Astrocyte of the spinal cord (primary cell): Measurements from ENCODE around the gene SPACA4.

Source experiments
- DNase-seq: peaks from one replicate; pipeline ENCODE4 v3.0.0; 2011; ENCODE audit warnings: low read depth, low spot score
- H3K4me3 ChIP-seq: 2 replicates; pipeline ENCODE4 v1.5.1; 2011; ENCODE audit warnings: low read depth, mild to moderate bottlenecking, low read length, moderate library complexity
- CTCF ChIP-seq: IDR thresholded peaks from 2 replicates; pipeline ENCODE4 v1.5.1; 2012; ENCODE audit warnings: low read depth, mild to moderate bottlenecking, low read length, inconsistent platforms
- in situ Hi-C: cut with HindIII; loops from 2 replicates; pipeline ENCODE4 v1.10.0; 2017; ENCODE audit warnings: low sequenced_read_pairs

The SPACA4 gene

GRCh38 chr19:48596679-48597465 lies 9.7 kb upstream of the SPACA4 start:
- no peak overlapping the region for H3K4me3 ChIP-seq
- TF ChIP-seq CTCF: no peak
- in situ Hi-C loops: no loop called here
- no peak for DNase-seq

DNA sequence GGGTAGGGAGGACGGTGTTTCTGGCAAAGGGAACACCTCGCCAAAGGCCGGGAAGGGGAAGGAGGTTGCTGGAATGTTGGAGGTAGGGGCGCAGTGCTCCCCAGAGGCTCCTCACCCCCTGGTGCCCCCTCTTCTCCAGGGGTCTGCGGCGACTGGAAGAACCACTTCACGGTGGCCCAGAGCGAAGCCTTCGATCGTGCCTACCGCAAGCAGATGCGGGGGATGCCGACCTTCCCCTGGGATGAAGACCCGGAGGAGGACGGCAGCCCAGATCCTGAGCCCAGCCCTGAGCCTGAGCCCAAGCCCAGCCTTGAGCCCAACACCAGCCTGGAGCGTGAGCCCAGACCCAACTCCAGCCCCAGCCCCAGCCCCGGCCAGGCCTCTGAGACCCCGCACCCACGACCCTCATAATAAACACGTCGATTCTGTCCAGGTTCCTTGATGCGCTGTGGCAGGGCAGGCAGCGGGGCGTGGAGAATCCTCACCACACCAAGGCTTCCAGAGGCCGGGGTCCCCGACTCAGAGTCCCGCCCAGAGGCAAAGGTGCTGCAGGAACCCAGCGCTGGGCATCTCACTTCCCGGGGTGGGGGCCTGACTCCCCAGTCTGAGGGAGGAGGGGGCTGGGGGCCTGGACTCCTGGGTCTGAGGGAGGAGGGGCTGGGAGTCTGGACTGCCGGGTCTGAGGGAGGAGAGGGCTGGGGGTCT lies 7.4 kb upstream of the SPACA4 start:
- in situ Hi-C loops: no loop called here
- no peak for TF ChIP-seq CTCF
- DNase-seq: no peak
- no peak overlapping the region for H3K4me3 ChIP-seq

DNA sequence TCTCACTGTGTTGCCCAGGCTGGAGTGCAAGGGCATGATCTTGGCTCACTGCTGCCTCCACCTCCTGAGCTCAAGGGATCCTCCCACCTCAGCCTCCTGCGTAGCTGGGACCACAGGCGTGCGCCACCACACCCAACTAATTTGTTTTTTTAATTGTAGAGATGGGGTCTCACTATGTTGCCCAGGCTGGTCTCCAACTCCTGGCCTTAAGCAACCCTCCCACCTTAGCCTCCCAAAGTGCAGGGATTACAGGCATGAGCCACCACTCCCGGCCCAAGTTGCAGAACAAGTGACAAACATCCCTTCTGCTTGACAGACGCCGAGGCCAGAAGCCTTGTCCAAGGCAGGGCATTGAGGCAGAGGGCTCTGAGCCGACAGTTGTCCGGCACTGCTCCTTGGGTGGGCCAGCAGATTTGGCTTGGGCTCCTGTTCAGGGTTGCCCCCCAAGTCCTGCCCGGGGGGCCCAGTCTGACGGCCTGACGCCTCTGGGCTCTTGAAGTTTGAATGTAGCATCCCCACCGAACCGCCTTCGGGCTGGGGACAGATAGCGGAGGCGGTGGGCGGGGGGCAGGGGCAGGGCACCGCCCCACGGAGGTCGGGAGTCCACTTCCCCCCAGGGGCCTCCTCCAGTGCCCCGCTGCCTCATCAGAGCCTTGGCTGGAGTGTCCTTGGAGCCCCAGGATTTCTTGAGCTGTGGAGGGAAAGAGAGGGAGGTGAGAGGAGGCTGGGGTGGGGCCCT lies 5.7 kb upstream of the SPACA4 start:
- TF ChIP-seq CTCF: no peak
- in situ Hi-C loops: no loop called here
- no peak overlapping the region for H3K4me3 ChIP-seq
- DNase-seq: no peak

DNA sequence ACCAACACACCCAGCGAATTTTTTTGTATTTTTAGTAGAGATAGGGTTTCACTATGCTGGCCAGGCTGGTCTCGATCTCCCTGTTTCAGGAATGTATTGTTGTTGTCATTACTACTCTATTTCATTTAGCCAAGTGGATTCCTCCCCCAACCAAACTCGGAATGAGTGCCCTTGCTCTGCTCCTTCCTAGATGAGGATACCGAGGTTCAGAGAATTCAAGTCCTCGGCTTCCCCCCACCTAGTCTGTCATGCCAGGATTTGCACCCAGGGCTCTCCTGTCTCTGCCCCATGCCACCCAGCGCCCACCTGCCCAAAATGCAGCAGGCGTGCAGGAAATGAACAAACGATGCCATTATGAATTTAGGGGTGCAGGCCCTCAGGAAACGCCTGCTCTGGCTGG lies 3.5 kb upstream of the SPACA4 start:
- in situ Hi-C loops: no loop called here
- H3K4me3 ChIP-seq: no peak overlapping the region
- DNase-seq: no peak
- TF ChIP-seq CTCF: no peak

DNA sequence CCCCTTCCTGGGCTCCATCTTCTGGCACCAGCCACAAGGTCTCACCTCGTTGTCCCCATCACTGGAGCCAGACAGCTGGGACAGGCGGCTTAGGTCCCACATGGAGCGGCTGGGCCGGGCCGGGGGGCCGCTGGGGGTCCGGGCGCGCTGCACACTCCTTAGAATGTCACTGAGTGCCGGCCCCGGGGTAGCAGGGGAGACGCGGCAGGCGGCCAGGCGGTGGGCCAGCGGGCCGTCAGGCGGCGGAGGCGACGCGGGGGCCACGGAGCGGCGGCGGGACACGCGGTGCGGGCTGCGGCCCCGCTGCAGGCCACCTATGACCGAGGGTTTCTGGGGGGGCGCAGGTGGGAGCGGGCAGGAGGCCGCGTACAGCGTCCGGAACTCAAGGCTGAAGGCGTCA lies 3.1 kb upstream of the SPACA4 start:
- DNase-seq: no peak
- in situ Hi-C loops: no loop called here
- TF ChIP-seq CTCF: no peak
- H3K4me3 ChIP-seq: no peak overlapping the region

DNA sequence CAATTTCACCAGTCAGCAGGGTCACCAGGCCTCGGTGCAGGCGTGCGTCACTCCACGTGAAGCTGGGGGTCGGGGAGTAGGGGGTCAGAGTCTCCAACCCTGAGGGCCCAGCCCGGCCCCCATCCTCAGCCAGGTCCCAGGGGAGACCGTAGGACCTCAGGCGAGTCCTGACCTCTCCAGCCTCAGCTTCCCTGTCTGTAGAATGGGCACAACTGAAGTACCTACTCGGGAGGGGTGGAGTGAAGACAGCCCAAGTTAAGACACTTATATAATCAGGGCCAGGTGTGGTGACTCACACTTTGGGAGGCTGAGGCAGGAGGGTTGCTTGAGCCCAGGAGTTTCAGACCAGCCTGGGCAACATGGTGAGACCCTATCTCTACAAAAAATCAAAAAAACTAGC lies 2.7 kb upstream of the SPACA4 start:
- H3K4me3 ChIP-seq: no peak overlapping the region
- DNase-seq: no peak
- TF ChIP-seq CTCF: no peak
- in situ Hi-C loops: no loop called here
